ENCODE results near the gene CCR2. TPM values are rescaled to one million over a fixed set of nuclear protein-coding genes. Genes with fewer than 3 reads are reported as not detected.

Gene CCR2
- total RNA-seq, 1 experiment from 2014 or later, result not detected

GRCh38 chr3:46368569-46368968, 14.7 kb downstream of the CCR2 start:
- ChIA-PET CTCF (interaction anchor here (0.6 to 13.0 kb wide), 16 partner anchors 10 to 430 kb away, joined by 3 to 202 read pairs (median 4); no protein-coding TSS in a partner anchor), POLR2A (interaction anchor here (1.0 to 1.4 kb wide), 3 partner anchors 56 to 128 kb away, joined by 3 read pairs; no protein-coding TSS in a partner anchor)
- TF ChIP-seq CTCF (IDR thresholded peaks at IDR 0.05; ENCODE audit: unreplicated experiment), result peak; percentile 28
- peaks cover 11% of the 10 kb centered on the region for H3K27me3 Mint-ChIP-seq (ENCODE audit: insufficient read depth, unreplicated experiment)
- peak; percentile 57 for DNase-seq (ENCODE audit: unreplicated experiment)
- no peaks in the 10 kb centered on the region for H3K4me1 Mint-ChIP-seq (ENCODE audit: insufficient read depth, unreplicated experiment)
- intact Hi-C loops (cut with micrococcal nuclease), result loop anchor here (1.0 kb wide), 1 partner anchor 280 kb away; no protein-coding TSS in a partner anchor
- no peak overlapping the region for H3K27ac Mint-ChIP-seq (ENCODE audit: low read depth, unreplicated experiment)
- BruUV-seq (replicated peaks), result no TSS peak
- H3K36me3 Mint-ChIP-seq (ENCODE audit: insufficient read depth, unreplicated experiment), result no peaks in the 10 kb centered on the region
- H3K9me3 Mint-ChIP-seq (ENCODE audit: unreplicated experiment), result no peaks in the 10 kb centered on the region
- no peak overlapping the region for H3K4me3 Mint-ChIP-seq (ENCODE audit: unreplicated experiment)

GRCh38 chr3:46369151-46369550, 15.2 kb downstream of the CCR2 start:
- no peaks in the 10 kb centered on the region for H3K4me1 Mint-ChIP-seq (ENCODE audit: insufficient read depth, unreplicated experiment)
- no peaks in the 10 kb centered on the region for H3K9me3 Mint-ChIP-seq (ENCODE audit: unreplicated experiment)
- intact Hi-C loops (cut with micrococcal nuclease), result no loop called here
- no peak for DNase-seq (ENCODE audit: unreplicated experiment)
- no TSS peak for BruUV-seq (replicated peaks)
- H3K27ac Mint-ChIP-seq (ENCODE audit: low read depth, unreplicated experiment), result no peak overlapping the region
- no peaks in the 10 kb centered on the region for H3K36me3 Mint-ChIP-seq (ENCODE audit: insufficient read depth, unreplicated experiment)
- H3K4me3 Mint-ChIP-seq (ENCODE audit: unreplicated experiment), result no peak overlapping the region
- CTCF ChIA-PET, result interaction anchor here (0.6 to 13.0 kb wide), 16 partner anchors 9 to 430 kb away, joined by 3 to 202 read pairs (median 4); no protein-coding TSS in a partner anchor
- POLR2A ChIA-PET, result interaction anchor here (0.6 to 1.5 kb wide), 8 partner anchors 9 to 285 kb away, joined by 3 to 4 read pairs (median 3); no protein-coding TSS in a partner anchor
- peaks cover 16% of the 10 kb centered on the region for H3K27me3 Mint-ChIP-seq (ENCODE audit: insufficient read depth, unreplicated experiment)
- TF ChIP-seq CTCF (IDR thresholded peaks at IDR 0.05; ENCODE audit: unreplicated experiment), result no peak

GRCh38 chr3:46369675-46370132, 15.8 kb downstream of the CCR2 start:
- H3K36me3 Mint-ChIP-seq (ENCODE audit: insufficient read depth, unreplicated experiment), result no peaks in the 10 kb centered on the region
- no peak for TF ChIP-seq CTCF (IDR thresholded peaks at IDR 0.05; ENCODE audit: unreplicated experiment)
- intact Hi-C loops (cut with micrococcal nuclease), result loop anchor here (5.0 to 10.0 kb wide), 2 partner anchors 77 to 605 kb away; no protein-coding TSS in a partner anchor
- POLR2A ChIA-PET, result interaction anchor here (0.6 to 1.5 kb wide), 7 partner anchors 10 to 286 kb away, joined by 3 to 4 read pairs (median 3); no protein-coding TSS in a partner anchor
- no peaks in the 10 kb centered on the region for H3K4me1 Mint-ChIP-seq (ENCODE audit: insufficient read depth, unreplicated experiment)
- DNase-seq (ENCODE audit: unreplicated experiment), result no peak
- CTCF ChIA-PET, result interaction anchor here (0.6 to 13.0 kb wide), 14 partner anchors 9 to 430 kb away, joined by 3 to 202 read pairs (median 4); no protein-coding TSS in a partner anchor
- H3K4me3 Mint-ChIP-seq (ENCODE audit: unreplicated experiment), result no peak overlapping the region
- peaks cover 22% of the 10 kb centered on the region for H3K27me3 Mint-ChIP-seq (ENCODE audit: insufficient read depth, unreplicated experiment)
- no peaks in the 10 kb centered on the region for H3K9me3 Mint-ChIP-seq (ENCODE audit: unreplicated experiment)
- H3K27ac Mint-ChIP-seq (ENCODE audit: low read depth, unreplicated experiment), result no peak overlapping the region
- no TSS peak for BruUV-seq (replicated peaks)

- no peak within 1 kb of the TSS for H3K27ac Mint-ChIP-seq (ENCODE audit: low read depth, unreplicated experiment)
- ChIA-PET CTCF (interaction anchor here (0.6 to 13.0 kb wide), 15 partner anchors 9 to 431 kb away, joined by 3 to 202 read pairs (median 6); partner anchors contain the start of gene CCR1), POLR2A (interaction anchor here (1.0 to 1.2 kb wide), 4 partner anchors 11 to 286 kb away, joined by 3 read pairs; no protein-coding TSS in a partner anchor)
- no TSS peak for BruUV-seq (replicated peaks)
- intact Hi-C loops (cut with micrococcal nuclease), result loop anchor here (5.0 to 10.0 kb wide), 2 partner anchors 79 to 606 kb away; no protein-coding TSS in a partner anchor
- no peaks in the 10 kb centered on the region for H3K36me3 Mint-ChIP-seq (ENCODE audit: insufficient read depth, unreplicated experiment)
- H3K4me1 Mint-ChIP-seq (ENCODE audit: insufficient read depth, unreplicated experiment), result no peaks in the 10 kb centered on the region
- H3K9me3 Mint-ChIP-seq (ENCODE audit: unreplicated experiment), result no peaks in the 10 kb centered on the region
- DNase-seq (ENCODE audit: unreplicated experiment), result no peak
- peaks cover 32% of the 10 kb centered on the region for H3K27me3 Mint-ChIP-seq (ENCODE audit: insufficient read depth, unreplicated experiment)
- TF ChIP-seq CTCF (IDR thresholded peaks at IDR 0.05; ENCODE audit: unreplicated experiment), result no peak
- H3K4me3 Mint-ChIP-seq (ENCODE audit: unreplicated experiment), result no peak within 1 kb of the TSS
These were observed 17.1 kb downstream of the CCR2 start, which contains the start of gene CCR5 for GRCh38 chr3:46370839-46371518. TSS of gene CCR5 (plus strand) at chr3:46370946. CDS start at chr3:46372903, 1,957 bp downstream.
